GM21786 (cell line): ENCODE measurements around the gene CLCN5.
A peak's percentile ranks its signal among the peaks of the same experiment; 100 is the strongest.

Experiments used
- ATAC-seq: cut with Tn5 transposase; IDR thresholded peaks from one replicate; pipeline ENCODE4 v1.9.1; 2021; ENCODE audit not compliant: unreplicated experiment

The CLCN5 gene

GRCh38 chrX:50075630-50076339 is 153.4 kb downstream of the CLCN5 start:
- no peak for ATAC-seq

GRCh38 chrX:50081282-50081889 is 159.0 kb downstream of the CLCN5 start:
- ATAC-seq = peak; percentile 64

GRCh38 chrX:50082741-50083140 is 160.3 kb downstream of the CLCN5 start:
- no peak for ATAC-seq

GRCh38 chrX:50088645-50089044 is 166.2 kb downstream of the CLCN5 start:
- ATAC-seq = no peak

DNA sequence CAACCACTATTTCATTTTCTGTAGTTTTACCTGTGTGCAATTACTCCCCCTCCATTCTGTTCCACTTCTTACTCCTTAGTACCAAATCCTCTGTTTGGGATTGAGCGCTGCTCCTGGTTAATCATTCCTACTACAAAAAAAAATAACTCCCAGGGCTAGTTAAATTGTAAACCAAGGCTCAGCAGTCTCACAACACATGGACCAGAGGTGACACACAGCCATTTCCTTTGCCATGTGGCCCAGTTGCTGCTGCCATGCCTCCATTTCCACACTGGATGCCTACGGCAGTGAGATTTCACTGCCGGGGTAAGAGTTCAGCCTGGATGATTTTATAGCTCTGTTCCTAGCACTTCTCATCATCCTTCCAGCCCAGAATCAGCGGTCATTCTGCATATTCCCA is 171.2 kb downstream of the CLCN5 start:
- no peak for ATAC-seq

GRCh38 chrX:50097071-50097470 is 174.7 kb downstream of the CLCN5 start:
- no peak for ATAC-seq

GRCh38 chrX:50098241-50098640 is 175.8 kb downstream of the CLCN5 start:
- ATAC-seq = no peak

- no peak for ATAC-seq
Measured at GRCh38 chrX:50098749-50099148, 176.4 kb downstream of the CLCN5 start.

DNA sequence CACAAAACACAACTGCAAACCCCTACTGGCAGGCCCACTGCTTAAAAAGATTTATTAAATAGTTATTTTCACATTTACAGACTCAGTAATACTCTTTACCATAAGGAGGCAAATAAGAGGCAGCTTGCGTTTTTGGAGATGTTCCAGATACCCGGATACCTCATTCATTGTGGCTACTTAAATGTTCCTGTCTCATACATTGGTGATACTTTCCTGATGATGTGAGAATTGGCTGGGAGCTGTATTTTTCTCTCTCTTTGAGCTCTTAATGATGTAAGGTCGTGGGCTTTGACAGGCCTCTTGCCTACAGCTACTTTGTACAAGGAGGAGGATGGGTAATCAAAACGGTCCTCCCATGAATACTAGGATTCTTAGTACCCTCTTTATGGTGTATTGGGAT is 176.9 kb downstream of the CLCN5 start:
- no peak for ATAC-seq

GRCh38 chrX:50100188-50100587 is 177.8 kb downstream of the CLCN5 start:
- ATAC-seq = no peak

- ATAC-seq = no peak
Measured at GRCh38 chrX:50103176-50103575, 180.8 kb downstream of the CLCN5 start.

DNA sequence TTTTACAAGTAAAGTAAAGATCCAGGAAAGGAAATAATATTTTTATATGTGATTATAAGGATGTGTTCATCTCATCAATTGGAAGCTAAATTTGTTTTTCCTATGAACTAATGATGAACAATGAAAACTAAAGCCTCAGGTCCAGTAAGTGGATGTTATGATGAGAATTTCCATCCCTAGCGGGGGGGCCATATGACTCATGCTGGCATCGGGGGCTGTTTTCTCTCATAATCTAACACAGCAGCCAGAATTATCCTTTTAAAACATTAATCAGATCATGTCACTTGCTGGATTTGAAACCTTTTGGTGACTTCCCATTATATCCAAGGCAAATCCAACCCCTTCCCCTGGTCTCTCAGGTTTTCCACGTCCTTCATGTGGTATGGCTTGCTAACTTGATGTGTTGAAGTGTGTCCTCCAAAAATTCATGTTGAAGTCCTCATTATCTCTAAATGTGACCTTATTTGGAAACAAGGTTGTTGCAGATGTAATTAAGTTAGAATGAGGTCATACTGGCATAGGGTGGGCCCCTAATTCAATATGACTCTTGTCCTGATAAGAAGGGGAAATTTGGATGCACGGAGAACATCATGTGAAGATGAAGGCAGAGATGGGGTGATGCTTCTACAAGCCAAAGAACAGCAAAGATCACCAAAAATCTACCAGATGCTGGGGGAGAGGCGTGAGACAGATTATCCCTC is 181.6 kb downstream of the CLCN5 start:
- ATAC-seq = no peak

DNA sequence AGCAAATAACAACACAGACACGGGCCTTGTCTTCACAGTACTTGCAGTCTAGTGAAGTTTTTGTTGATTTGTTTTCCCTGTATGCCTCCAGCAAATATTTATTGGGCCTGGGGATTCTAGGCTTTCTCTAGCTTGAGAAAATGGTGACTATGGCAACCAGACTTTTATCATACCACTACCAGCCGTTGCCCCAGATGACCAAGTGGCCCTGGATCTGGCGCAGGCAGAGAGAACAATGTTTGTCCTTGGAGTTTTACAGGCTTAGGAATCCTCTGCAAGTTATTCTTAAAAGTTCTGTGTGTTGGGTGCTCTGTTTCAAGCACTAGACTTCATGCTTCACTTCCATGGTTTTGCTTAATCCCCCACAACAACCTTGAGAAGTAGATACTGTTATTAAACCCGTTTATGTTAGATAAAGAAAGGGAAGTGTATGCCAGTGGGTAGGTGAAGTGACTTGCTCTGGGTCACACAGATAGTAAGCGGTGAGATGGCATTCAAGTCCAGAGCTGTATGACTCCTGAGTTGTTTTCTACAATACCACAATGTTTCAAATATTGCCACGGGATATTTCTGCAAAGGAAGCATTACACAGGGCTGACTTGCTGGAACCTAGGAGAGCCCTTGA is 183.8 kb downstream of the CLCN5 start:
- no peak for ATAC-seq

GRCh38 chrX:50107470-50107869 is 185.1 kb downstream of the CLCN5 start:
- ATAC-seq = no peak

GRCh38 chrX:50108264-50108663 is 185.9 kb downstream of the CLCN5 start:
- no peak for ATAC-seq

DNA sequence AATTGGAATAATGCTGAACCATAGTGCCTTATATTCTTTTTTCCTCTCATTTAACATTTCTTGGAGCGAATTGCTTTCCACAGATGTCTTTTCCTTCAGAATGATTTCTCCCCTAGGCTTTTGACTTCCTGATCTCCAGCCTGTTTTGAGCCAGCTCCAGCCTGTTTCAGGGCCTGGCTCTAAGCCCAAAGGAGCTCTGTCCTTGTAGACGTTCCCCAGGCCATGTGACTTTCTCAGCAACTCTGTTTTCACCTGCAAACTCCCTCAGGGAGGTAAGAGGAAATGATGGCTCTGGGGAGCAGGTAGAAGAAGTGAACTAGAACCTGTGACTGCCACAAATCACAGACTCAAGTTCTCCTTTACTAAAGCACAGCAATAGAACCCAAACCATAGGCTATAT is 189.3 kb downstream of the CLCN5 start:
- ATAC-seq = no peak

DNA sequence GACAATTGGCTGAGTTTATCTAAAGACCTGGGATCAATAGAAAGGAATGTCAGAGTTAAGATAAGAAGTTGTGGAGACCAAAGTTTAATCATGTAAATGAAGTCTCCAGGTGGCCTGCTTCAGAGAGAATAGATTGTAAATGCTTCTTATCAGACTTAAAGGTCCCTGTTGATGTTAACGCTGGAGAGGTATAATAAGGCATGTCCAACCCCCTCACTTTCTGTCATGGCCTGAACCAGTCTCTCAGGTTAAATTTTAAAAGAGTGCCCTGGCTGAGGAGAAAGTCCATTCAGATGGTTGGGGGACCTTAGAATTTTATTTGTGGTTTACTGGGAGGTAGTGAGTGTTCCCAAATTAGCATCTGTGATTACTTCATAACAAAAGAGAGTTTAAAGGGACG is 191.7 kb downstream of the CLCN5 start:
- no peak for ATAC-seq

DNA sequence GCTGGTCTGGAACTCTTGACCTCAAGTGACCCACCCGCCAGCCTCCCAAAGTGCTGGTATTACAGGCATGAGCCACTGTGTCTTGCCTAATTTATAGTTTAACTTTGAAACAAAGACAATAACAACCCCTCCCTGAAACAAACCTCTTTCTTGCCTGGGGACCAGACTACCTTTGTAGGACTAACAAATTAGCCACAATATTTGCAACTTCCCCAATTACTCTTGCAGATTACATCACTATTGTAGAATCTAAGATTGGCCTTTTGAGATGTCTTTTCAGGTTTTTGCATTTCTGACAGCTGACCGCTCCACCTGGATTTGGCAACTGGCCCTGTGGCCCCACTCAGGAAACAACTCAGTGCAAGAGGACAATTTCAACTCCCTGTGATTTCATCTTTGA is 193.6 kb downstream of the CLCN5 start:
- no peak for ATAC-seq

- ATAC-seq = no peak
Measured at GRCh38 chrX:50117476-50117875, 195.1 kb downstream of the CLCN5 start.

- ATAC-seq = no peak
Measured at GRCh38 chrX:50125480-50125879, 203.1 kb downstream of the CLCN5 start.

GRCh38 chrX:50147972-50148371 is 225.6 kb downstream of the CLCN5 start:
- no peak for ATAC-seq
